ENCODE measurements around the gene TRABD2B. TPM values are rescaled to one million over a fixed set of nuclear protein-coding genes. Genes with fewer than 3 reads are reported as not detected.

TRABD2B gene
- total RNA-seq, 2 donors from 2014 or later, result 1.1 to 2.1 TPM

GRCh38 chr1:48039088-48040054 lies 42.2 kb upstream of the TRABD2B start:
- Histone ChIP-seq H3K27me3 (replicated peaks; ENCODE audit: insufficient read depth) (no peaks in the 10 kb centered on the region), H3K36me3 (no peaks in the 10 kb centered on the region), H3K4me1 (replicated peaks) (no peaks in the 10 kb centered on the region), H3K4me3 (no peak overlapping the region), H3K9me3 (no peaks in the 10 kb centered on the region), H3K27ac (no peak overlapping the region)
- 53% methylated on average over 12 of the region's 12 CpGs for WGBS
- TF ChIP-seq CTCF (IDR thresholded peaks at IDR 0.05) (no peak), POLR2AphosphoS5 (IDR thresholded peaks at IDR 0.05) (no peak), POLR2A (IDR thresholded peaks at IDR 0.05) (no peak)
- no peak for DNase-seq (ENCODE audit: low spot score)
- intact Hi-C loops (cut with DNase I), result no loop called here

GRCh38 chr1:48038270-48038767 lies 41.1 kb upstream of the TRABD2B start:
- Histone ChIP-seq H3K36me3 (no peaks in the 10 kb centered on the region), H3K4me3 (no peak overlapping the region), H3K4me1 (replicated peaks) (no peaks in the 10 kb centered on the region), H3K27ac (no peak overlapping the region), H3K9me3 (no peaks in the 10 kb centered on the region), H3K27me3 (replicated peaks; ENCODE audit: insufficient read depth) (no peaks in the 10 kb centered on the region)
- 74% methylated on average over 2 of the region's 2 CpGs for WGBS
- intact Hi-C loops (cut with DNase I), result no loop called here
- no peak for DNase-seq (ENCODE audit: low spot score)
- TF ChIP-seq CTCF (IDR thresholded peaks at IDR 0.05) (no peak), POLR2A (IDR thresholded peaks at IDR 0.05) (no peak)

- intact Hi-C loops (cut with DNase I), result no loop called here
- no peaks in the 10 kb centered on the region for H3K9me3 ChIP-seq
- 89% methylated on average over 3 of the region's 3 CpGs for WGBS
- no peaks in the 10 kb centered on the region for H3K27me3 ChIP-seq (replicated peaks; ENCODE audit: insufficient read depth)
- H3K36me3 ChIP-seq, result no peaks in the 10 kb centered on the region
- no peak overlapping the region for H3K4me3 ChIP-seq
- no peak for TF ChIP-seq POLR2AphosphoS5 (IDR thresholded peaks at IDR 0.05)
- TF ChIP-seq CTCF (IDR thresholded peaks at IDR 0.05), result no peak
- TF ChIP-seq POLR2A (IDR thresholded peaks at IDR 0.05), result no peak
- H3K4me1 ChIP-seq (replicated peaks), result no peaks in the 10 kb centered on the region
- no peak for DNase-seq (ENCODE audit: low spot score)
- no peak overlapping the region for H3K27ac ChIP-seq
Measured at GRCh38 chr1:48036710-48037355, 39.6 kb upstream of the TRABD2B start.

- no peak for DNase-seq (ENCODE audit: low spot score)
- Histone ChIP-seq H3K4me1 (replicated peaks) (no peaks in the 10 kb centered on the region), H3K27me3 (replicated peaks; ENCODE audit: insufficient read depth) (no peaks in the 10 kb centered on the region), H3K27ac (no peak overlapping the region), H3K4me3 (no peak overlapping the region), H3K36me3 (no peaks in the 10 kb centered on the region), H3K9me3 (no peaks in the 10 kb centered on the region)
- intact Hi-C loops (cut with DNase I), result no loop called here
- TF ChIP-seq POLR2A (IDR thresholded peaks at IDR 0.05) (no peak), CTCF (IDR thresholded peaks at IDR 0.05) (no peak), POLR2AphosphoS5 (IDR thresholded peaks at IDR 0.05) (no peak)
Measured at GRCh38 chr1:48035371-48036141, 38.4 kb upstream of the TRABD2B start.

Measured in prostate gland (tissue), 2 donors.